Calu3 (cell line): ENCODE results near the gene CLCN1. TPM values are rescaled to one million over a fixed set of nuclear protein-coding genes. Genes with fewer than 3 reads are reported as not detected.
"Not testable (repeated sequence)": the region's sequence is repeated elsewhere in the genome, so short reads cannot be mapped to it uniquely, and the experiment has no call there.

Source experiments
- BruUV-seq: library from RNA; stranded (reverse); fragments of 400-500 nt; replicated peaks from 2 replicates; lab custom pipeline; 2021; lab: Mats Ljungman, UMichigan
- CTCF ChIA-PET: fragments of 300-600 bp; sonication (Branson Sonifier 250); formaldehyde crosslinking; loops from one replicate; lab custom pipeline; 2022; ENCODE audit warnings: antibody characterized with exemption; lab: Charles Lee
- DNase-seq: peaks from one replicate; pipeline ENCODE4 v3.0.0; 2022
- H3K27ac Mint-ChIP-seq: one replicate; pipeline ENCODE4 v1.8.0; 2022; ENCODE audit warnings: mixed read lengths; ENCODE audit not compliant: unreplicated experiment
- H3K27me3 Mint-ChIP-seq: one replicate; pipeline ENCODE4 v1.8.0; 2022; ENCODE audit warnings: mixed read lengths; ENCODE audit not compliant: unreplicated experiment
- H3K36me3 Mint-ChIP-seq: one replicate; pipeline ENCODE4 v1.8.0; 2022; ENCODE audit warnings: mild to moderate bottlenecking, moderate library complexity, mixed read lengths; ENCODE audit not compliant: insufficient read depth, unreplicated experiment
- H3K4me1 Mint-ChIP-seq: one replicate; pipeline ENCODE4 v1.8.0; 2022; ENCODE audit warnings: mild to moderate bottlenecking, low read depth, mixed read lengths; ENCODE audit not compliant: unreplicated experiment
- H3K4me3 Mint-ChIP-seq: one replicate; pipeline ENCODE4 v1.8.0; 2022; ENCODE audit warnings: mild to moderate bottlenecking, low read depth, moderate library complexity, mixed read lengths; ENCODE audit not compliant: unreplicated experiment
- H3K9me3 Mint-ChIP-seq: one replicate; pipeline ENCODE4 v1.8.0; 2022; ENCODE audit warnings: low read depth, mixed read lengths; ENCODE audit not compliant: unreplicated experiment
- CTCF ChIP-seq: fragments of 200-600 bp; IDR thresholded peaks from one replicate; pipeline ENCODE4 v1.8.0; 2022; ENCODE audit warnings: antibody characterized with exemption; ENCODE audit not compliant: unreplicated experiment
- intact Hi-C: fragments of 100-400 bp; cut with micrococcal nuclease; formaldehyde crosslinking; loops from one replicate; pipeline ENCODE4 v1.10.0; 2022; ENCODE audit not compliant: unreplicated experiment
- total RNA-seq: library from RNA; stranded (reverse); gene quantifications from 2 replicates; pipeline ENCODE4 v1.2.3, GENCODE V29; 2022

CLCN1 gene
- total RNA-seq, 1 experiment from 2014 or later: 0.61 TPM

- Mint-ChIP-seq H3K4me1 (peaks cover 34% of the 10 kb centered on the region), H3K27me3 (no peaks in the 10 kb centered on the region), H3K27ac (peak overlapping the region; percentile 79), H3K9me3 (peaks cover 3% of the 10 kb centered on the region), H3K4me3 (peak overlapping the region; percentile 89), H3K36me3 (peaks cover 76% of the 10 kb centered on the region)
- DNase-seq: no peak
- TF ChIP-seq CTCF: no peak
- CTCF ChIA-PET: interaction anchor here (0.8 to 1.2 kb wide), 2 partner anchors 81 to 91 kb away, joined by 3 to 7 read pairs; no protein-coding TSS in a partner anchor
- intact Hi-C loops: no loop called here
- TSS peak; percentile 34 for BruUV-seq
Observed at GRCh38 chr7:143288836-143289235, 27.1 kb upstream of the CLCN1 start.

GRCh38 chr7:143289421-143289820 is 26.5 kb upstream of the CLCN1 start:
- no peak for DNase-seq
- CTCF ChIA-PET: interaction anchor here (0.7 kb wide), 1 partner anchor 40 kb away, joined by 6 read pairs; no protein-coding TSS in a partner anchor
- intact Hi-C loops: no loop called here
- H3K27me3 Mint-ChIP-seq: no peaks in the 10 kb centered on the region
- peaks cover 28% of the 10 kb centered on the region for H3K4me1 Mint-ChIP-seq
- peak overlapping the region; percentile 79 for H3K27ac Mint-ChIP-seq
- no peak for TF ChIP-seq CTCF
- BruUV-seq: no TSS peak
- H3K9me3 Mint-ChIP-seq: peaks cover 3% of the 10 kb centered on the region
- peaks cover 73% of the 10 kb centered on the region for H3K36me3 Mint-ChIP-seq
- H3K4me3 Mint-ChIP-seq: peak overlapping the region; percentile 89

- H3K27me3 Mint-ChIP-seq, H3K9me3 Mint-ChIP-seq, BruUV-seq, DNase-seq, intact Hi-C loops: not testable (repeated sequence)
- CTCF ChIA-PET: interaction anchor here (0.7 to 0.8 kb wide), 2 partner anchors 32 to 40 kb away, joined by 3 to 6 read pairs; no protein-coding TSS in a partner anchor
- Mint-ChIP-seq H3K36me3 (peaks cover 72% of the 10 kb centered on the region), H3K27ac (peak overlapping the region; percentile 79), H3K4me3 (peak overlapping the region; percentile 89), H3K4me1 (peaks cover 26% of the 10 kb centered on the region)
Observed at GRCh38 chr7:143289888-143290287, 26.0 kb upstream of the CLCN1 start.

GRCh38 chr7:143290293-143290692 is 25.6 kb upstream of the CLCN1 start:
- Mint-ChIP-seq H3K4me1 (peaks cover 24% of the 10 kb centered on the region), H3K27me3 (no peaks in the 10 kb centered on the region), H3K27ac (peak overlapping the region; percentile 79), H3K9me3 (peaks cover 3% of the 10 kb centered on the region), H3K4me3 (peak overlapping the region; percentile 89), H3K36me3 (peaks cover 67% of the 10 kb centered on the region)
- no peak for TF ChIP-seq CTCF
- intact Hi-C loops: no loop called here
- CTCF ChIA-PET: interaction anchor here (0.8 kb wide), 1 partner anchor 32 kb away, joined by 3 read pairs; no protein-coding TSS in a partner anchor
- no peak for DNase-seq
- no TSS peak for BruUV-seq

- intact Hi-C loops: no loop called here
- no TSS peak for BruUV-seq
- Mint-ChIP-seq H3K9me3 (no peaks in the 10 kb centered on the region), H3K4me3 (no peak overlapping the region), H3K4me1 (peaks cover 29% of the 10 kb centered on the region), H3K27me3 (no peaks in the 10 kb centered on the region), H3K27ac (no peak overlapping the region), H3K36me3 (peaks cover 54% of the 10 kb centered on the region)
- TF ChIP-seq CTCF: no peak
- DNase-seq: no peak
- CTCF ChIA-PET: no interaction called here
Observed at GRCh38 chr7:143292876-143293275, 23.0 kb upstream of the CLCN1 start.
